Natural killer cell (primary cell): ENCODE data around the gene ENTPD8. TPM values are rescaled to one million over a fixed set of nuclear protein-coding genes. Genes with fewer than 3 reads are reported as not detected.

Experiments used
- ATAC-seq, 3 donors: fragments of 150-1000 bp in 2 of 3; fragments of 200-7000 bp in 1 of 3; cut with Tn5 transposase; 1 replicate in 1 of 3; 2 replicates in 2 of 3; pipeline ENCODE4 v1.10.0; 2021; ENCODE audit warnings: mild to moderate bottlenecking in 2 of 3, moderate library complexity in 2 of 3
- DNase-seq, 2 donors: peaks; one replicate each; pipeline versions ENCODE4 v3.0.0 to v3.0.0-alpha.2; 2013 to 2021; ENCODE audit warnings: mixed read lengths in 1 of 2
- H3K27ac ChIP-seq: one replicate; pipeline ENCODE4 v1.5.1; 2013; ENCODE audit warnings: mild to moderate bottlenecking, low read length
- H3K27me3 ChIP-seq: one replicate; pipeline ENCODE4 v1.6.1; 2013; ENCODE audit warnings: low read length; ENCODE audit not compliant: control insufficient read depth, insufficient read depth
- H3K36me3 ChIP-seq: one replicate; pipeline ENCODE4 v1.6.1; 2013; ENCODE audit warnings: low read length; ENCODE audit not compliant: control insufficient read depth, insufficient read depth
- H3K4me1 ChIP-seq: one replicate; pipeline ENCODE4 v1.6.1; 2013; ENCODE audit warnings: low read length; ENCODE audit not compliant: control insufficient read depth, insufficient read depth
- H3K4me3 ChIP-seq: one replicate; pipeline ENCODE4 v1.5.1; 2013; ENCODE audit warnings: low read length
- H3K9me3 ChIP-seq: one replicate; pipeline ENCODE4 v1.6.1; 2013; ENCODE audit warnings: low read length; ENCODE audit not compliant: control insufficient read depth, insufficient read depth
- H3K27ac Mint-ChIP-seq, 2 donors: one replicate each; pipeline ENCODE4 v1.8.0; 2022; ENCODE audit warnings: mild to moderate bottlenecking in 2 of 2, mixed read lengths in 2 of 2, moderate library complexity in 1 of 2
- H3K27me3 Mint-ChIP-seq, 2 donors: one replicate each; pipeline ENCODE4 v1.8.0; 2022; ENCODE audit warnings: low read depth in 2 of 2, mixed read lengths in 2 of 2
- H3K36me3 Mint-ChIP-seq: one replicate; pipeline ENCODE4 v1.8.0; 2022; ENCODE audit warnings: mixed read lengths
- H3K4me1 Mint-ChIP-seq, 2 donors: one replicate each; pipeline ENCODE4 v1.8.0; 2022; ENCODE audit warnings: mixed read lengths in 2 of 2
- H3K4me3 Mint-ChIP-seq: one replicate; pipeline ENCODE4 v1.8.0; 2022; ENCODE audit warnings: mild to moderate bottlenecking, moderate library complexity, mixed read lengths
- H3K9me3 Mint-ChIP-seq, 2 donors: one replicate each; pipeline ENCODE4 v1.8.0; 2022; ENCODE audit warnings: mixed read lengths in 2 of 2
- WGBS: methylation state at CpG from one replicate; pipeline ENCODE4 v1.1.7; 2013; ENCODE audit warnings: missing lambda C conversion rate; ENCODE audit not compliant: insufficient coverage; 5-methylcytosine and 5-hydroxymethylcytosine counted together
- intact Hi-C: fragments of 100-400 bp; cut with micrococcal nuclease; formaldehyde crosslinking; loops from one replicate; pipeline ENCODE4 v1.14.2; 2022
- total RNA-seq, 4 donors: library from RNA; stranded (reverse); fragments of 120-200 nt in 1 of 4; gene quantifications; one replicate each; pipeline versions ENCODE4 v1.2.3 to v1.2.4, GENCODE V29; 2013 to 2022
- TF ChIP-seq, protein P1 (sequence below): fragments of 200-600 bp; IDR thresholded peaks from one replicate; pipeline ENCODE4 v1.8.0; 2022; ENCODE audit warnings: antibody characterized with exemption

The ENTPD8 gene
- total RNA-seq, 3 donors from 2014 or later (not counting 1 experiment from before 2014, with no cell fraction given) = not detected

DNA sequence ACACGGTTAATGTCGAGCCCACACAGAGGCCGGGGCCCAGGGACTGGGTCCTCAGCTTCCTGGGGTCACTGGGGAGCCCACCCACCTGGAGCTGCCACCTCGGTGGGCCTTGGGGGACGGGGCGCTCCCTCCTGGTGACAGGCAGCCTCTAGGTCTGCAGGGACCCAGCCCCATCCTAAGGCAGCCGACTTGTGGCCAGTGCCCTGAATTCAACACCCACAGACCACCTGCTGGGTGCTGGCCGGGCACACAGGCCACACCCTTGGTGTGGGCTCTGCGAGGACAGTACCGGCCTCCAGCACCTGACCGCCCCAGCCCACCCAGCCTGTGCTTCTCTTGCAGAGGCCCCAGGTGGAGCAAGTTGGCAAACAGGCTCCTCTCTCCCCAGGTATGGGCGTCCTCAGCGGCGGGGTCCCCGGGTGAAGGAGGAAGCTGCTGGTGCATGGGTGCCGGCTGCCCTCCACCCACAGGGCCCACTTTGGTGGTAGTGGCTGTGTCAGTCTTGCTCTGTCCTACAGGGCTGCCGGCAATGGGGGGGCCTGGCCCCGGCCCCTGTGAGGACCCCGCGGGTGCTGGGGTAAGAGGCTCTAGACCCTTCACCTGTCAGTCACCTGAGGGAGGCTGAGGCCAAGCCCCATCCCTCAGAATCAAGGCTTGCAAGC, 8.3 kb downstream of the ENTPD8 start:
- intact Hi-C loops = no loop called here
- no peaks in the 10 kb centered on the region for H3K36me3 Mint-ChIP-seq

DNA sequence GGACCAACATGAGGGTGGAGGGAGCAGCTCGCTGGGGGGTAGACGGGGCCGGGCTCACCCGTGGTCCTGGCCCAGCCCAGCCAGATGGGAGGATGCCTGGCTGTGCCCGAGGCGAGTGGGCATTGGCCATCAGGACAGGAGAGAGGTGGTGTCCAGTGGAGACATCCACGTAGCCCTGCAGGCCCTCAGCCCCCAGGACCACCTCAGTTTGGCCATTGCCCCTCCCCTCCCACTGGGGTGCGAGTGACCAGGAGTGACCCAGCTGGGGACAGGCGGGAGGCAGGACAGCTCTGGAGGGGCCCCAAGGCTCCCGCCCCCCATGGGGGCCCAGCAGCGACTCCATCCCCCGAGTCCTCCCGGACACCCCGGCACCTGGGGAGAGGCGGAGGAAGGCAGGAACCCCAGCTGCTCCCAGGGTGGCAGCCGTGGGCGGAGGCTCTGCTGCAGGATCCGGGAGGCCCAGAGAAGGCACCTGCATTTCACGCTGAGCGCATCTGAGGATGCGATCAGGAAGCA, 9.7 kb downstream of the ENTPD8 start:
- Histone ChIP-seq H3K27ac (no peak overlapping the region), H3K27me3 (no peaks in the 10 kb centered on the region), H3K4me1 (peaks cover 29% of the 10 kb centered on the region), H3K36me3 (no peaks in the 10 kb centered on the region), H3K9me3 (no peaks in the 10 kb centered on the region), H3K4me3 (no peak overlapping the region)
- WGBS = 79% methylated on average over 21 of the region's 21 CpGs
- Mint-ChIP-seq H3K4me1 (no peaks in the 10 kb centered on the region), H3K4me3 (no peak overlapping the region), H3K9me3 (no peaks in the 10 kb centered on the region), H3K27me3 (no peaks in the 10 kb centered on the region), H3K27ac (no peak overlapping the region), H3K36me3 (no peaks in the 10 kb centered on the region)
- no peak for DNase-seq
- intact Hi-C loops = no loop called here
- no peak for ATAC-seq
- TF ChIP-seq, protein P1, sequence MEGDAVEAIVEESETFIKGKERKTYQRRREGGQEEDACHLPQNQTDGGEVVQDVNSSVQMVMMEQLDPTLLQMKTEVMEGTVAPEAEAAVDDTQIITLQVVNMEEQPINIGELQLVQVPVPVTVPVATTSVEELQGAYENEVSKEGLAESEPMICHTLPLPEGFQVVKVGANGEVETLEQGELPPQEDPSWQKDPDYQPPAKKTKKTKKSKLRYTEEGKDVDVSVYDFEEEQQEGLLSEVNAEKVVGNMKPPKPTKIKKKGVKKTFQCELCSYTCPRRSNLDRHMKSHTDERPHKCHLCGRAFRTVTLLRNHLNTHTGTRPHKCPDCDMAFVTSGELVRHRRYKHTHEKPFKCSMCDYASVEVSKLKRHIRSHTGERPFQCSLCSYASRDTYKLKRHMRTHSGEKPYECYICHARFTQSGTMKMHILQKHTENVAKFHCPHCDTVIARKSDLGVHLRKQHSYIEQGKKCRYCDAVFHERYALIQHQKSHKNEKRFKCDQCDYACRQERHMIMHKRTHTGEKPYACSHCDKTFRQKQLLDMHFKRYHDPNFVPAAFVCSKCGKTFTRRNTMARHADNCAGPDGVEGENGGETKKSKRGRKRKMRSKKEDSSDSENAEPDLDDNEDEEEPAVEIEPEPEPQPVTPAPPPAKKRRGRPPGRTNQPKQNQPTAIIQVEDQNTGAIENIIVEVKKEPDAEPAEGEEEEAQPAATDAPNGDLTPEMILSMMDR = no peak

More for the DNA sequence above, 8.3 kb downstream of the ENTPD8 start:
- H3K4me3 Mint-ChIP-seq = no peak overlapping the region
- H3K9me3 Mint-ChIP-seq = no peaks in the 10 kb centered on the region
- DNase-seq (no peak), ATAC-seq (no peak)
- no peaks in the 10 kb centered on the region for H3K27me3 ChIP-seq
- no peak overlapping the region for H3K4me3 ChIP-seq
- H3K27ac Mint-ChIP-seq = no peak overlapping the region
- no peaks in the 10 kb centered on the region for H3K4me1 Mint-ChIP-seq
- no peaks in the 10 kb centered on the region for H3K9me3 ChIP-seq
- H3K36me3 ChIP-seq = no peaks in the 10 kb centered on the region
- H3K27ac ChIP-seq = no peak overlapping the region
- WGBS = 85% methylated on average over 20 of the region's 20 CpGs
- H3K4me1 ChIP-seq = peaks cover 29% of the 10 kb centered on the region
- no peaks in the 10 kb centered on the region for H3K27me3 Mint-ChIP-seq
- TF ChIP-seq, protein P1 = no peak

DNA sequence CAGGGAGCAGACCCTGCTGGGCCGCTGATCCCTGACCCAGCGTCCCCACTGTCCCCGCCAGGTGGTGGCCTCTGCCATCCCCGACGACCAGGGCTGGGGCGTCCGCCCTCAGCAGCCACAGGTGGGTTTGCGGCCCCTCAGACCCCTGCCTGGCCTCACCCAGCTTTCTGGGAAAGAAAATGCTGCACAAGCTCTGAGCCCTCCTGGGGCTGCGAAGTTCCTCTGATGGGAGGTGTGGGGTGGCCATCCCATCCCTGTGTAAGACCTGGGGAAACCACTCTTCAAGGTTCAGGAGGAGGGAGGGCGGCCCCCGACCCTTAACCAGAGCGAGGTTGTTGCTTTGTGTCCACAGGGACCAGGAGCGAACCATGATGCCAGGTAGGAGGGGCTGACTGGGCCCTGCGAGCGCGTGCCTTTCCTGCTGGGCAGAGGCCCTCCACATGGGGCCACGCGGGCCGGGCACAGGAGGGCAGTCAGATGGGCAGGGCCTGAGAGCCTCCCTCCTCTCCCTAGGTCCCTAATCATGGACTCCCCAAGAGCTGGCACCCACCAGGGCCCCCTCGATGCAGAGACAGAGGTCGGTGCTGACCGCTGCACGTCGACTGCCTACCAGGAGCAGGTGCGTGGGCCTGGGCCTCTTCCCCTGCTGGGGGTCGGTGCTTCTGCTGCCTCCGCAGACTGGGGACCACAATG, 10.3 kb downstream of the ENTPD8 start:
- no peak overlapping the region for H3K4me3 Mint-ChIP-seq
- Histone ChIP-seq H3K9me3 (no peaks in the 10 kb centered on the region), H3K27me3 (no peaks in the 10 kb centered on the region), H3K36me3 (no peaks in the 10 kb centered on the region), H3K27ac (no peak overlapping the region), H3K4me3 (no peak overlapping the region), H3K4me1 (peaks cover 29% of the 10 kb centered on the region)
- H3K36me3 Mint-ChIP-seq = no peaks in the 10 kb centered on the region
- no peaks in the 10 kb centered on the region for H3K4me1 Mint-ChIP-seq
- TF ChIP-seq, protein P1 = no peak
- no peak overlapping the region for H3K27ac Mint-ChIP-seq
- DNase-seq (no peak), ATAC-seq (no peak)
- WGBS = 79% methylated on average over 27 of the region's 27 CpGs
- H3K9me3 Mint-ChIP-seq = no peaks in the 10 kb centered on the region
- intact Hi-C loops = no loop called here
- H3K27me3 Mint-ChIP-seq = no peaks in the 10 kb centered on the region
